GM18868 (cell line): ENCODE measurements around the gene AFAP1L2.

ENCODE experiments used
- ATAC-seq: cut with Tn5 transposase; IDR thresholded peaks from one replicate; pipeline ENCODE4 v1.9.1; 2021; ENCODE audit warnings: mild to moderate bottlenecking, moderate library complexity; ENCODE audit not compliant: unreplicated experiment

Gene AFAP1L2

GRCh38 chr10:114276066-114276465, 128.2 kb downstream of the AFAP1L2 start:
- ATAC-seq = no peak

- ATAC-seq = no peak
Measured at GRCh38 chr10:114274616-114275453, 129.5 kb downstream of the AFAP1L2 start.

GRCh38 chr10:114273910-114274309, 130.4 kb downstream of the AFAP1L2 start:
- no peak for ATAC-seq

DNA sequence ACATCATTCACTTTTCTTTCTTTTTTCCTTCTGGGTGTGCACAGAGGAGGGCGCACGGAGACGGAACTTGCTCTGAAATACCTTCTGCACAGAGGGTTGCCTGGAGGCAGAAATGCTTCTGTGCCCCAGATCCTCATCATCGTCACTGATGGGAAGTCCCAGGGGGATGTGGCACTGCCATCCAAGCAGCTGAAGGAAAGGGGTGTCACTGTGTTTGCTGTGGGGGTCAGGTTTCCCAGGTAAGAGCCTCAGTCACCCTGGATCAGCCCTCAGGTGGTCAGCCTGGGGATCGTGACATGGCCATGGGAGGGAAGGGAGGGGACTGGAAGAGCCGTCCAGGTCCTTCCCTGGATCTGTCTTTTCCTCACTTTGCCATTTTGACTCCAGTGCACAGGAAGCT, 131.6 kb downstream of the AFAP1L2 start:
- ATAC-seq = no peak

DNA sequence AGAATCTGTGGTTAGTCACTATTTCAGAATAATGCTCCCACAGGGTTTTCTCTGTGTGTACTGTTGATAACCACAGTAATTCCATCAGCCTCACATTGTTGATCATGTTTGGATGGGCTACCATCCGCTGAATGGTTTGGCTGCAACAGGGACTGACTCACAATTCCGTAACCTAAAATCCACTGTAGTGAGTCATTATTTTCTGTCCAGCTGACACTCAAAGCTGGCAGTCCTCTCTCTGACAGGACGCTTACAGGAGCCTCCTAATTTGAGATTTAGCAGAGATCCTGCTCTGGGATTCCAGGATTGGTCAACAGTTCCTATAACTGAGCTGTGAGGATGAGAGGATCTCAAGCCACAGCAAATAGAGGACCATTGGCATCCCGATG, 132.5 kb downstream of the AFAP1L2 start:
- ATAC-seq = no peak

DNA sequence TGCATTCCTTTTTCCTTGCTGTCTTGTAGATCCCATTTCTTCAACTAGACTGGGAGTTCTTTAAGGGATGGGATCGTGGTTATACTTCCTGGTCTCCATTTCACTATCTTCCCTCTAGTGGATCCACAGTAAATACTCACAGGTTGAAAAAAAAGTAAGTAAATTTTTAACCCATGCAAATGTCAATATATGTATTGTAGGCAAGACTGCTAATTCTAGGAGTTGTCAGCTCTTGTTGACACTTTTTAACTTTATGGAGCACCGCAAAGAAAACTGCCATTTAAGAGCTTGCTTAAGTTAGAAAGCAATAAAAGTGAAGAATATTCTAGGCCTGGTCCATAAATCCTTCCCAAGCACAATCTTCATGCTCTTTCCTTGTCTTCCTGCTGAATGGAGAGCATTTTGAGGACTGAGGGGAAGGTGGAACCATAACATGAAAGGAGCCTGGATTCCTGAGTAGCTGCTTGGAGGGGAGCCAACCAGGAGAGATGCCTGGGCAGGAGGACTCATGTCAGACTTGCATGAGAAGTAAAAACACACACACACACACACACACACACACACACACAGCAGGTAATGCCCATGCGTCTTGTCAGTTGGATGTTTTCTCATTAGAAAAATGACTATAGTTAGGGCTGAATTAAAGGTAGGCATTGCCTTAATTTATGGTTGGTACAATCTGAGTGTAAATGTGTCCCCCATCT, 133.1 kb downstream of the AFAP1L2 start:
- ATAC-seq = no peak

DNA sequence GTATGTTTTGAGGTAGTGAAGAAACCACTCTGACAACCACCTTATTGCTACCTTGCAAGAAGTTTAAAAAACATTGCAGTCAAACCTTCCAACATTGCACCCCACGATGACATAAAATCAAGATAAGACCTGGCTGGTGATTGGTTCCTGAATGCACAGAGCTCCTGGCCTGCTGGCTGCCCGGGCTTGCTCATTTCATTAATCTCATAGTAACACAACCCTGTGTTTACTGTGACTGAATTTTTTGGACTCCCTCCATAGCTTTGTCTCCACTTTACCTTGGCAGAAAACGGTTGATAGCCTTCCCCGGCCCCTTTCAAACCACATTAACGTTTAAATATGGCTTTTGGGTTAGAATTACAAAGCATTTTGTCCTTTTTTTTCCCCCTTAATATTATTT, 137.8 kb downstream of the AFAP1L2 start:
- ATAC-seq = peak; percentile 33

GRCh38 chr10:114265392-114266053, 138.8 kb downstream of the AFAP1L2 start:
- ATAC-seq = no peak

DNA sequence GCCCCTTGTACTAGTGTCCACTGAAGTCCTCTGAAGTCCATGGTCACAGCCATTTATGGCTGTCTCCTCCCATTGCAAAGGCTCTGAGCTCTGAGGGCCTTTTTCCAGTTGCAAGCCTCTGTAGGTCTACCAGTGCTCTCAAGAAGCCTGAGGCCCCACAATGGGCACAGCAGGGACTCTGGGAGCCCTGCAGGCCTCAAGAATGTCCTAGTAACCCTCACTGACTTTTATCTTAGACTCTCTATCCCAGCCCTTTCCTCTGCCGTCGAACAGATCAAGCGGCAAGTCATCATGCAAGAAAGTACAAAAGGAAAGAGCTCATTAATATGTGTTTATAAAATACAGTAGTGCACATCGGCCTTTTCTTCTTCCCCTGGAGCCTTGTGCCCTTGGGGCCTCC, 141.8 kb downstream of the AFAP1L2 start:
- ATAC-seq = no peak

GRCh38 chr10:114261076-114261475, 143.2 kb downstream of the AFAP1L2 start:
- ATAC-seq = no peak

- ATAC-seq = no peak
Measured at GRCh38 chr10:114260366-114260765, 143.9 kb downstream of the AFAP1L2 start.

DNA sequence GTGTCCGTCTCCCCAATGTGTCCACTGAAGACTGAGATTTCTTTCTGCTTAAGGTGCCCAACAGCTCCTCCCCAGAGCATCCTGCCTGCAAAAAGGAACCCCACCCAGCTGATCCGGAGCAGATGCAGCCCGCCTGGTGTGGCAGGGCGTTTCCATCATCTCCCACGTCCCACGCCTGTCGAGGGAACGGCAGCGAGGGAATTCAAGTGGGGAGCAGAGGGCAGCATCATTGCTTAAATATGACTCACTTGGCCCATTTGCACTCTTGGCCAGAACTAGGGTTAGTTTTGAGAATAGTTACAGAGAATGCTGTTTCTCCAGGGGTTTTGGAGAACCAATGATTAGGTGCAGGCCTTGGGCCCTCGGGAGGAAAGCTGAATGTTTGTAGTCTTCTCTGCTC, 144.5 kb downstream of the AFAP1L2 start:
- no peak for ATAC-seq

- no peak for ATAC-seq
Measured at GRCh38 chr10:114258274-114258840, 145.9 kb downstream of the AFAP1L2 start.

DNA sequence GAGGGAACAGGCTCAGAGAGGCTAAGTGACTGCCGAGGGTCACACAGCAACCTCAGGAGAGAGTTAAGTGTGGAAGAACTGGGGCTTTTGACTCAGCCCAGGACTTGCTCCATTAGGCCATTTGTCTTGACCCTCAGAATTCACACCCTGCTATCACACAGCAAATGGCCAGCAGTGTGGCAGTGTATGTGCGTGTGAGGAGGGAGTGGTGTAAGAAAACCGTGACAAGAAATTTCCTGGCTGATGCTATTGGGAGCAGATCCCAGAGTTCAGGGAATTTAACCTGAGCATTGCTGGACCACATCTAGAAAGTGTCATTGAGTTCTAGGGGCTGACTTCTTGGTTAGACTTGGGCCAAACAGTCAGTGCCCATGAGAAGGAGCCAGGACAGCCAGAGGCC, 146.8 kb downstream of the AFAP1L2 start:
- ATAC-seq = no peak

DNA sequence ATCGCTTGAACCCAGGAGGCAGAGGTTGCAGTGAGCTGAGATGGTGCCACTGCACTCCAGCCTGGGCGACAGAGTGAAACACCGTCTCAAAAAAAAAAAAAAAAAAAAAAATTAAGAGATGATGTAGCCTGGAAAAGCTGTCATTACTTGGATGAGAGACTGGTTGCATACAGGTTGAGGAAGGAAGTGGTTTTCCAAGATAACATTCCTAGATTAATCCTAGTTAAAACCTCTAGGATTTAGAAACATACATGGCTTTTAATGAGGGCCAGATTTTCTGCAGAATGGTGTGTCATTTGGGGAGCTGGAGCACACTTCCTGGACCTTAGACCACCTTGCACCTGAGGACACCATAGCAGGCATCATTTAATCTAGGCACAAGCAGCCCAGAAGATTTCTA, 147.5 kb downstream of the AFAP1L2 start:
- ATAC-seq = no peak

- ATAC-seq = no peak
Measured at GRCh38 chr10:114256008-114256765, 148.1 kb downstream of the AFAP1L2 start.

DNA sequence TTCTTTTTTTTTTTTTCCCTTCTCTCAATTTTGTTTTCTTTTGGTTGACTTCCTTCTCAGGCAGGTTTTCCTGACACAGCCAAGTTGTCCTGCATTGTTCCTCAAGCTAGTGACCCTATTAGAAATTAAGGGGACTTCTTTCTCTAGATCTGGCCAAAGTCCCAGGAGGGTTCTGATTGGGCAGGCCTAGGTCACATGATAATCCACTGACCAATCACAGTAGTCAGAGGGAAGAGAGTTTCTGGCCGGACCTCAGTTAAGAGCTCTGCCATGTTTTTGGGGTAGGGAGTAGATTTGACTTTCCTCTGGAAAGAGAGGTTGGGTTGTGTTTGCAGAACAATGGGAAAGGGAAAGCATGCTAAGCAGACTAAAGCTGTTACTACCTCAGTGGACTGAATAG, 149.1 kb downstream of the AFAP1L2 start:
- no peak for ATAC-seq

GRCh38 chr10:114252883-114253282, 151.4 kb downstream of the AFAP1L2 start:
- ATAC-seq = no peak

DNA sequence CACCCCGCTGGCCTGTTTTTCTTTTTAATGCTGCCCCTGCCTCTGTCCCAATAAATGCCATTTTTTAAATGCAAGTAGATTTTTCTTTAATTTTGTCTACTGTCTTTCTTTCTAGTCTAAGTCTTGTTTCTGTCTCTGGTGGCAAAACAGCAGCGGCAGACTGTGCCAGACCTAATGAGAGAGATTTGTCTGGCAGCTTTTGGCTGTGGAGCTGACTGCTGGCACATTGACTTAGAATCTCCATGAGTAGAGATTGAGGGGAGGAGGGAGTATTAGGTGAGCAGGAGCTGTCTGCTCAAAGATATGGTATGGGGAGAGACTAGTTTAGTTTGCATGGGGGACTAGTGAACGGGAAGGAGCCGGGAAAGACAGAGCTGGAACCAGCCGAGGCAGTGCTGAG, 152.2 kb downstream of the AFAP1L2 start:
- ATAC-seq = no peak

- no peak for ATAC-seq
Measured at GRCh38 chr10:114250716-114251115, 153.6 kb downstream of the AFAP1L2 start.

DNA sequence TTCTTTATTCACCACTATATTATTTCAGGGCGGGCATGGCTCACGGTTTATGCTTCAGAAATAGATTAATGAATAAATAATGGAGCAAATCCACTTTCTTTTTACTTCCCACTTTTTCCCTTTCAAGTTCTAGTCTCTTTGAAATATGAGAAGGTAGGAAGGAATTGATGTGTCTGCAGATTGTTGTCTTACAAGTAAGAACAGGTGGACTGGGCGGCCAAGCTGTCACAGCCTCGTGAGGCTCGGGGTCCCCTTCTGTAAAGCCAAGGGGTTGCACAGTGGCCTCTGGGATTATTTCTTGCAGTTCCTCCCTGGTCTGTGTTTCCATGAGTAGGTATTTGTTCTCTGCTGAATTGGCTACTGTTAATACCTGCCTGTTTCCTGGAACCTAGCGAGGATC, 154.1 kb downstream of the AFAP1L2 start:
- ATAC-seq = no peak
